A172 (cell line): ENCODE data around the gene KANK2. TPM values are rescaled to one million over a fixed set of nuclear protein-coding genes. Genes with fewer than 3 reads are reported as not detected.

Experiments used
- DNase-seq: peaks from one replicate; pipeline ENCODE4 v3.0.0-alpha.2; 2015; ENCODE audit warnings: low spot score
- total RNA-seq: library from RNA; depleted of rRNA; stranded (reverse); fragments of >200 nt; shearing (Covaris generic); gene quantifications from 2 replicates; pipeline ENCODE4 v1.2.3, GENCODE V29; 2014; rRNA removed

KANK2 gene
- total RNA-seq: 135 and 144 TPM in 2 replicates

GRCh38 chr19:11197291-11198174, at the start of gene KANK2:
KANK2 (minus strand) TSS chr19:11197545; CDS start chr19:11194511, 3,034 bp downstream.
- DNase-seq: peak; percentile 60

GRCh38 chr19:11246941-11247340, 49.6 kb upstream of the KANK2 start:
- DNase-seq: no peak

GRCh38 chr19:11244846-11245589, 47.7 kb upstream of the KANK2 start:
- DNase-seq: no peak

DNA sequence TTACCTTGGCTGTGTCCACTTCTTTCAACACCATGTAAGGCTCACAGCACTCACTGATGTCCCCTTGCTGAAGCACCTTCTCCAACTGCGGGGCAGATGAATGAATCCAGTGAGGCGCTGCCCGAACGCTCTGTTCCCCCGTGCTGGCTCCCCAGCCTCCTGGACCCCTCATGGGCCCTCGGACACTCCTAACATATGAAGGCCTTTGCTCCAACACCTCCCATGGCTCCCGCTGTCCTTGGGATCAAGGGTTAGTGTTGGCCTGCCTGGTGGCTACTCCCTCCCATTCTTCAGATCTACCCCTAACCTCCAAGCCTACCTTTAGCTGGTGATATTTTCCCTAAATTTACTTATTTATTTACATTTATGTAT, 46.4 kb upstream of the KANK2 start:
- DNase-seq: no peak

DNA sequence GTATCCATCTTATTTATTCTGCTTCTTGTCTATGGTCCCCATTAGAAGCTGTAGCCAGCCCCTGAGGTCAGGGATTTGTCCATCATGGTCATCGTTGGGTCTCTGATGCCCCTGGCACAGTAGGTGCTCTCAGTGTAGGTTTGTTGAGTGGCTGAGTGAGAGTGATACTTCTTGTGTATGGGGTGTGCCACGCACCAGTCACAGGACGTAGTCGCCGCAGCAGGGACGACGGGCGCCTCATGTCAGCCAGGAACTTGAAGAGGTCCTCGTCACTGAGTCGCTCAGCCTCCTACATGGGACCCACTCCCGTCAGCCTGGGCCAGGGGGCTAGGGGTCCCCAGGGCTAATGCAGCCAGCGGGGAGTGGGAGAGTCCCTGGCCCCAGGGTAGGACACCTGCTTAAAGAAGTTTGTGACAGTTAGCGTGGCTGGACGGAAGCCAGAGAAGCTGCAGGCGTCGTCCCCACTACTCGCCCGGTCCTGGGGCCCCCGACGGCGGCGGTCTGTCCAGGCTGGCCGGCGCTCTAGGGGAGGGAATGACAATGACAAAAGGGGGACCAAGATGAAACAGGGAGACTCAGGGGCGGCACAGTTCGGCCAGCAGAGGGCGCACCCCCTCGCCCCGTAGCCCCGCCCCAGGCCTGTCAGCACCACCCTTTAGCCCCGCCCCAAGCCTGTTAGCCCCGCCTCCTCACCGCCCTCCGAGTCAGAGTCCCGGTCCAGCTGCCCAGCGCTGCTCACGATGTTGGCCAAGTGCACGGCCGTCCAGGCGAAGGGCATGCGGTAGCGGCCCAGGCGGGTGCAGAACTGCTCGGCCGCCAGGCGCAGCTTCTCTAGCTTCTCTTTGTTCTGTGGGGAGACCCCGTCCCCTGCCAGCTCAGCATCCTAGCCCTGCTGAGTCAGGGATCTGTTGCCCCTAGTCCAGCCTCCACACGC, 45.8 kb upstream of the KANK2 start:
- peak; percentile 84 for DNase-seq

GRCh38 chr19:11242025-11242424, 44.7 kb upstream of the KANK2 start:
- DNase-seq: no peak

DNA sequence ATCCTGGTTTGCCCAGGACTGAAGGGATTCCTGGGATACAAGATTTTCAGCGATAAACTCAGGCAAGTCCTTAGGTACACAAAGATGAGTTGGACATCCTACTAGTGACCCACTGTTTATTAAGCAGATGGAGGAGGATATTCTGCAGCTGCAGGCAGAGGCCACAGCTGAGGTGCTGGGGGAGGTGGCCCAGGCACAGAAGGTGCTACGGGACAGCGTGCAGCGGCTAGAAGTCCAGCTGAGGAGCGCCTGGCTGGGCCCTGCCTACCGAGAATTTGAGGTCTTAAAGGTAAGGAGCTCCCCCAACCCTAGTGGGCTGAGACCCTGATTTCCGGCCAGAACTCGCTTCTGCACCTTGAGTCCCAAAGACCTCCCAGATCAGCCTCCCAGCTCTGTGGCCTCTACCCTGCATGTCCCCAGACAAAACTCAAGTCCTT, 42.7 kb upstream of the KANK2 start:
- DNase-seq: no peak

- DNase-seq: no peak
These were observed 42.1 kb upstream of the KANK2 start, which contains the start of gene ANGPTL8 for GRCh38 chr19:11239377-11240000. ANGPTL8 (plus strand) TSS chr19:11239619; CDS start chr19:11239638, 19 bp downstream.

GRCh38 chr19:11238781-11239376, 41.5 kb upstream of the KANK2 start:
- DNase-seq: no peak

DNA sequence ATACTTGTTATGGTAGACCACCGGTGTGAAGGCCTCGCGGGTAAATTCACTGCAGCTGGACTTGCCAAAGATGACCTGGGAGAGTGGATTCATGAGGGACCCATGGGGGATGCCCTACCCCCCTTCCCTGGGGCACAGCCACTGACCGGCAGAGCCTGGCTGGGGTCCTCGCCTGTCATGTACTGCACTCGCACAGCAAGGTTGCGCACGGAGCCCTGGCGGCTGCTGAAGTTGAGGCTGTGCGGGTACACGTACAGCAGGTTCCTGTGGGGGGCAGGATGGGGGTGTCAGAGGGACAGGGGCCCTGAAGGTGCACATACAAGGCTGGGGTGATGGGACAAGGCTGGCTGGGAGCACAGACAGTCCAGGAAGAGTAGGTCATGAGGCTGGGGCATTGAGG, 40.7 kb upstream of the KANK2 start:
- DNase-seq: no peak

DNA sequence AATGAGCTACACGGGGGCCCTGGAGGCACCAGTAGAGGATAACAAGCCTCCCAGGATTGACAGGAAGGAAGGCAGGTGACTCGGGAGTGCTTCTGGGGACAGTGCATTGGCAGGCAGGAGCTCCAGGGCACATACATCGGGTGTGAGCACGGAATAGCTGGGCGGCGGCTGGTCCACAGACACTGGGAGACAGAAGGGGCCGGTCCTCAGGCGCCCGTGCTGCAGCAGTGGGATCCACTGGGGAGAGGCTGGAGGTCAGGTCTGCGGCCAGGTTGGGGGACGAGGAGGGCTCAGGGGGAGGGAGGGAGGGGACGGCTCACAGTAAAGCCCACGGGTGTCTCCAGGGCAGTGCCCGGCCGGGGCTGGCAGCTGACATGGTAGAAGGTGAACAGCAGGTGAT, 40.0 kb upstream of the KANK2 start:
- DNase-seq: no peak

- no peak for DNase-seq
These were observed 39.3 kb upstream of the KANK2 start for GRCh38 chr19:11236324-11237301.

- no peak for DNase-seq
These were observed 37.2 kb upstream of the KANK2 start for GRCh38 chr19:11234486-11235075.

- no peak for DNase-seq
These were observed 35.7 kb upstream of the KANK2 start for GRCh38 chr19:11233073-11233472.

DNA sequence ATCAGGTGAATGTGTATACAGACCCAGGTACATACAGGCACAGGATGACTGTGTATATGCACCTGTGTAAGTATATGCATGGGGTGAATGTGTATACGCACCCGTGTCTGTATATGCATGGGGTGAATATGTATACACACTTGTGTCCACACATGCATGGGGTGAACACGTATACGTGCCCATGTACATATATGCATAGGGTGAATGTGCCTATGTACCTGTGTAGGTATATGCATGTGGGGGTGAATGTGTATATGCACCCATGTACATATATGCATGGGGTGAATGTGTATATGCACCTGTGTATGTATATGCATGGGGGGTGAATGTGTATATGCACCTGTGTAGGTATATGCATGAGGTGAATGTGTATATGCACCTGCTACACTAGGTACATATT, 35.2 kb upstream of the KANK2 start:
- no peak for DNase-seq

GRCh38 chr19:11230621-11231386, 33.5 kb upstream of the KANK2 start:
- DNase-seq: no peak

GRCh38 chr19:11227195-11227886, 30.0 kb upstream of the KANK2 start:
- DNase-seq: peak; percentile 37

DNA sequence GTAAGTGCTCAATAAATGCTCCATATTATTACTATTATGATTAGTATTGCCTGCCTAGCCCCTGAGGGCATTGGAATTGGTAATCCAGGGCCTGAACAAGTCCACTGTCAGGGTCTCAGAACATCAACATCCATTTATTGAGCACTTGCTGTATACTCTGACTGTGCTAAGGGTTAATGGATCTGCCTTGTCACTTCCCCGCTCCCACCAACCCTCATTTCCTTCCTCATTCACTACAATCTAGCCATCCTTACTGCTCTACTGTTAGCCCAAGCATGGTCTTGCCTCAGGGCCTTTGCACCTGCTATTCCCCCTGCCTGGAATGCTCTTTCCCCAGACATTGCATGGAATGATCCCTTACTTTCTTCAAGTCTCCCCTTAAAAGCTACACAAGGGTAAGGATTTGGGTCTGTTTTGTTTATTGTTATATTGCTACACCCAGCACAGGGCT, 29.4 kb upstream of the KANK2 start:
- DNase-seq: no peak
